Mesothelial cell of epicardium (in vitro differentiated cells): ENCODE measurements around the gene ZNRF1. TPM values are rescaled to one million over a fixed set of nuclear protein-coding genes. Genes with fewer than 3 reads are reported as not detected.

Source experiments
- DNase-seq, 2 experiments: peaks; one replicate each; pipeline ENCODE4 v3.0.0; 2021; ENCODE audit warnings: low spot score in 2 of 2; ENCODE audit not compliant: unreplicated experiment in 2 of 2
- H3K27ac Mint-ChIP-seq: 2 replicates; pipeline ENCODE4 v1.8.0; 2021; ENCODE audit warnings: mixed read lengths
- H3K27me3 Mint-ChIP-seq: 2 replicates; pipeline ENCODE4 v1.8.0; 2021; ENCODE audit warnings: low read depth, mixed read lengths
- H3K36me3 Mint-ChIP-seq: 2 replicates; pipeline ENCODE4 v1.8.0; 2021; ENCODE audit warnings: mixed read lengths
- H3K4me1 Mint-ChIP-seq: 2 replicates; pipeline ENCODE4 v1.8.0; 2021; ENCODE audit warnings: mixed read lengths
- H3K4me3 Mint-ChIP-seq: 2 replicates; pipeline ENCODE4 v1.8.0; 2021; ENCODE audit warnings: mild to moderate bottlenecking, moderate library complexity, mixed read lengths
- H3K9me3 Mint-ChIP-seq: 2 replicates; pipeline ENCODE4 v1.8.0; 2021; ENCODE audit warnings: mixed read lengths
- total RNA-seq: library from RNA; stranded (reverse); gene quantifications from 3 replicates; pipeline ENCODE4 v1.2.1, GENCODE V29; 2021
- TF ChIP-seq, protein P1 (sequence below): fragments of 200-600 bp; sonication (generic); IDR thresholded peaks from one replicate; pipeline ENCODE4 v1.5.0; 2021; ENCODE audit warnings: antibody characterized with exemption; ENCODE audit not compliant: unreplicated experiment

Gene ZNRF1
- total RNA-seq, 1 donor from 2014 or later: 52.9 TPM

DNA sequence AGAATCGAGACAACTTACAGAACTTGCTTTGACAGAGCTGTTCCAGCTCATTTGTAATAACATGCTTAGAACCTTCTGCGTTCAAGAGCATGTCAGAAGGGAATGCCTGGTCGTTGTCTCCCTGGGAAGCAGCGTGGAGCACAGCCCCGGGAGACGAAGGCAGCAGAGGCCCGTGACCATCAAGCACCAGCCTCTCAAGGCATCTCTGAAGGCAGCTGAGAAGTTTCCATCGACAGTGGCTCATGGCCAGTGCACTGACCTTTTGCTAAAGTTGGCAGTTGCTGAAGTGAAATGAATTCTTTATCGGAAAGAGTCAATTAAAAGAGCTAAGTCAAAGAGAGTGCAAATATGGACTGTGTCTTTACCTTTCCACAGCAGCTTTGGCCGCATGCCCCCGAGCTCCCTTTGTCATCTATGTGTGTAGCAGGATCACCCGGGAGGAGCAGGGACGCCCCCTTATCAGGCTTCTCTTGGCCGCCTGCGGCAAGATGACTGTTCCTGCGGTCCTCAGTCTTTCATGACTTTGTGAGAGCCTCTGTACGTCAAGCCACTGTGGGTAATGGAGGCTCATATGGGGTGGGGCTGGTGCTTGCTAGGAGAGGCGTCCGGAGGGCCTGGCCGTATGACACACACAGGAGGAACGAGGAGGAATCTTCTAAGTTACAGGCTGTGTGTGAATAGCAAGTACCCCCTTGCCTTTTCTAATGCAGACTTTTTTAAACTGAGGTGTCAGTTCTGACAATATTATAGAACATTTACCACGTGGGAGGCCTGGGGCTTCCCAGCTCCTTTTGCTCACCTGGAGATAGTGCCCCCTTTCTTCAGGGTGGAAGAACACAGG is 63.5 kb downstream of the ZNRF1 start:
- Mint-ChIP-seq H3K27me3 (no peaks in the 10 kb centered on the region), H3K9me3 (no peaks in the 10 kb centered on the region), H3K4me3 (no peak overlapping the region), H3K36me3 (no peaks in the 10 kb centered on the region), H3K27ac (peak overlapping the region; percentile 87), H3K4me1 (peaks cover 59% of the 10 kb centered on the region)
- DNase-seq: no peak
- TF ChIP-seq, protein P1, sequence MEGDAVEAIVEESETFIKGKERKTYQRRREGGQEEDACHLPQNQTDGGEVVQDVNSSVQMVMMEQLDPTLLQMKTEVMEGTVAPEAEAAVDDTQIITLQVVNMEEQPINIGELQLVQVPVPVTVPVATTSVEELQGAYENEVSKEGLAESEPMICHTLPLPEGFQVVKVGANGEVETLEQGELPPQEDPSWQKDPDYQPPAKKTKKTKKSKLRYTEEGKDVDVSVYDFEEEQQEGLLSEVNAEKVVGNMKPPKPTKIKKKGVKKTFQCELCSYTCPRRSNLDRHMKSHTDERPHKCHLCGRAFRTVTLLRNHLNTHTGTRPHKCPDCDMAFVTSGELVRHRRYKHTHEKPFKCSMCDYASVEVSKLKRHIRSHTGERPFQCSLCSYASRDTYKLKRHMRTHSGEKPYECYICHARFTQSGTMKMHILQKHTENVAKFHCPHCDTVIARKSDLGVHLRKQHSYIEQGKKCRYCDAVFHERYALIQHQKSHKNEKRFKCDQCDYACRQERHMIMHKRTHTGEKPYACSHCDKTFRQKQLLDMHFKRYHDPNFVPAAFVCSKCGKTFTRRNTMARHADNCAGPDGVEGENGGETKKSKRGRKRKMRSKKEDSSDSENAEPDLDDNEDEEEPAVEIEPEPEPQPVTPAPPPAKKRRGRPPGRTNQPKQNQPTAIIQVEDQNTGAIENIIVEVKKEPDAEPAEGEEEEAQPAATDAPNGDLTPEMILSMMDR: no peak

GRCh38 chr16:75062976-75063346 is 64.1 kb downstream of the ZNRF1 start:
- Mint-ChIP-seq H3K27ac (peak overlapping the region; percentile 87), H3K36me3 (no peaks in the 10 kb centered on the region), H3K4me3 (no peak overlapping the region), H3K27me3 (no peaks in the 10 kb centered on the region), H3K9me3 (no peaks in the 10 kb centered on the region), H3K4me1 (peaks cover 63% of the 10 kb centered on the region)
- no peak for DNase-seq
- TF ChIP-seq, protein P1: no peak

GRCh38 chr16:75063549-75064088 is 64.8 kb downstream of the ZNRF1 start:
- Mint-ChIP-seq H3K4me1 (peaks cover 59% of the 10 kb centered on the region), H3K9me3 (no peaks in the 10 kb centered on the region), H3K36me3 (no peaks in the 10 kb centered on the region), H3K4me3 (no peak overlapping the region), H3K27me3 (no peaks in the 10 kb centered on the region), H3K27ac (peak overlapping the region; percentile 89)
- DNase-seq: no peak
- TF ChIP-seq, protein P1: no peak

DNA sequence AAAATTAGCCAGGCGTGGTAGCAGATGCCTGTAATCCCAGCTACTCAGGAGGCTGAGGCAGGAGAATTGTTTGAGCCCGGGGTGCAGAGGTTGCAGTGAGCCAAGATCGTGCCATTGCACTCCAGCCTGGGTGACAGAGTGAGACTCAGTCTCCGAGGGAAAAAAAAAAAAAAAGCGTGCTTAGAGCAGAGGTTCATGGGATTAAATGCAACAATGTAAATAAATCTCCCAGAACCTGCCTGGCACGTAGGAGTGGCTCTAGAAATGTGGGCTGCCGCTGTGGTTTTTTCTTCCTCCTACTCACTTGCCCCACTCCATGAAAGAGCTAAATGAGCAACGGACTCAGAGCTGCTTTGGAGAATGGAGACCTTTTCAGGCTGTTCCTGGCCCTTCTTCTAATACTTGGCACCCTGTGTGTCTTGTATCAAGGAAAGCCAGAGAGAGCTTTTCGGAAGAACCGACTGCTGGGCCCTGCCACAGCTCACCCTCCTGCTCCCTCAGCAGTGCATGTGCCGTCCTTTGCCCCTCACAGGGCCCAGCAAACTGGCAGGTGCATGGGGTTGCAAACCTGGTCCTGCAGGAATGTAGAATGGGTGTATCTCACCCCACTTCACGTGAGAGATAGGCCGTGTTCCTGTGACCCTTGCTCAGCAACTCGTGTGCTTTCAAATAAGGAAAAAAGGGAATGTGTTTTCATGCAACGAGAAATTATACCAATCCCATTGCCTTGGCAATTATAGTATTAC is 65.8 kb downstream of the ZNRF1 start:
- Mint-ChIP-seq H3K4me1 (peaks cover 52% of the 10 kb centered on the region), H3K9me3 (no peaks in the 10 kb centered on the region), H3K27ac (peak overlapping the region; percentile 78), H3K36me3 (no peaks in the 10 kb centered on the region), H3K4me3 (no peak overlapping the region), H3K27me3 (no peaks in the 10 kb centered on the region)
- no peak for DNase-seq
- TF ChIP-seq, protein P1: no peak

- no peaks in the 10 kb centered on the region for H3K9me3 Mint-ChIP-seq
- no peak overlapping the region for H3K4me3 Mint-ChIP-seq
- DNase-seq: no peak
- H3K4me1 Mint-ChIP-seq: peaks cover 52% of the 10 kb centered on the region
- no peaks in the 10 kb centered on the region for H3K36me3 Mint-ChIP-seq
- no peaks in the 10 kb centered on the region for H3K27me3 Mint-ChIP-seq
- H3K27ac Mint-ChIP-seq: peak overlapping the region; percentile 78
- TF ChIP-seq, protein P1: no peak
These were observed 66.3 kb downstream of the ZNRF1 start for GRCh38 chr16:75065149-75065505.
